GM18870 (cell line): Measurements from ENCODE around the gene TAT.
"Not testable (repeated sequence)": the region's sequence is repeated elsewhere in the genome, so short reads cannot be mapped to it uniquely, and the experiment has no call there.

Experiments used
- ATAC-seq: cut with Tn5 transposase; IDR thresholded peaks from one replicate; pipeline ENCODE4 v1.9.1; 2021; ENCODE audit warnings: moderate library complexity; ENCODE audit not compliant: unreplicated experiment

The TAT gene

GRCh38 chr16:71576971-71577370 lies at the start of gene TAT:
TSS of gene TAT (minus strand) at chr16:71577092. CDS start at chr16:71576415, 677 bp downstream.
- ATAC-seq, result no peak

- no peak for ATAC-seq
These were observed 49.3 kb upstream of the TAT start, which contains the start of gene MARVELD3 for GRCh38 chr16:71626018-71626857. TSS of gene MARVELD3 (plus strand) at chr16:71626184. CDS start at chr16:71626230, 46 bp downstream.

- ATAC-seq, result no peak
These were observed 48.4 kb upstream of the TAT start for GRCh38 chr16:71625113-71625850.

- no peak for ATAC-seq
These were observed 46.7 kb upstream of the TAT start for GRCh38 chr16:71623597-71623996.

- no peak for ATAC-seq
These were observed 45.2 kb upstream of the TAT start for GRCh38 chr16:71622088-71622487.

GRCh38 chr16:71618429-71618828 lies 41.5 kb upstream of the TAT start:
- no peak for ATAC-seq

GRCh38 chr16:71614956-71615355 lies 38.1 kb upstream of the TAT start:
- ATAC-seq, result not testable (repeated sequence)

- ATAC-seq, result no peak
These were observed 34.3 kb upstream of the TAT start for GRCh38 chr16:71610936-71611871.

- ATAC-seq, result no peak
These were observed 33.6 kb upstream of the TAT start for GRCh38 chr16:71610447-71610846.

- ATAC-seq, result no peak
These were observed 32.2 kb upstream of the TAT start for GRCh38 chr16:71609066-71609465.

GRCh38 chr16:71600822-71601221 lies 23.9 kb upstream of the TAT start:
- no peak for ATAC-seq

- ATAC-seq, result not testable (repeated sequence)
These were observed 21.5 kb upstream of the TAT start for GRCh38 chr16:71598426-71598825.

GRCh38 chr16:71595340-71595826 lies 18.5 kb upstream of the TAT start:
- not testable (repeated sequence) for ATAC-seq

GRCh38 chr16:71594000-71594646 lies 17.2 kb upstream of the TAT start:
- no peak for ATAC-seq

GRCh38 chr16:71593048-71593999 lies 16.4 kb upstream of the TAT start:
- ATAC-seq, result no peak

GRCh38 chr16:71591917-71592316 lies 15.0 kb upstream of the TAT start:
- ATAC-seq, result no peak

- ATAC-seq, result no peak
These were observed 13.7 kb upstream of the TAT start for GRCh38 chr16:71590584-71590983.

- not testable (repeated sequence) for ATAC-seq
These were observed 13.2 kb upstream of the TAT start for GRCh38 chr16:71590071-71590470.

- ATAC-seq, result not testable (repeated sequence)
These were observed 12.4 kb upstream of the TAT start for GRCh38 chr16:71589334-71589733.
